Measurements from ENCODE around the gene FSIP1.

The FSIP1 gene

GRCh38 chr15:39609166-39609916 is 173.3 kb downstream of the FSIP1 start:
- no peak for TF ChIP-seq CTCF (IDR thresholded peaks at IDR 0.05; ENCODE audit: low read depth, low read length, missing control alignments)
- H3K27ac ChIP-seq, result no peak overlapping the region
- no peak for DNase-seq
- no peaks in the 10 kb centered on the region for H3K36me3 ChIP-seq (replicated peaks)
- H3K4me3 ChIP-seq (ENCODE audit: low read depth, low read length), result no peak overlapping the region
- in situ Hi-C loops (cut with HindIII; ENCODE audit: low pct_ligation_motif_present, low sequenced_read_pairs), result no loop called here
- H3K27me3 ChIP-seq (replicated peaks), result no peaks in the 10 kb centered on the region

- in situ Hi-C loops (cut with HindIII; ENCODE audit: low pct_ligation_motif_present, low sequenced_read_pairs), result no loop called here
- Histone ChIP-seq H3K36me3 (replicated peaks) (no peaks in the 10 kb centered on the region), H3K27me3 (replicated peaks) (no peaks in the 10 kb centered on the region), H3K4me3 (ENCODE audit: low read depth, low read length) (no peak overlapping the region), H3K27ac (no peak overlapping the region)
- no peak for DNase-seq
- TF ChIP-seq CTCF (IDR thresholded peaks at IDR 0.05; ENCODE audit: low read depth, low read length, missing control alignments), result no peak
Observed at GRCh38 chr15:39608185-39609139, 174.2 kb downstream of the FSIP1 start.

- in situ Hi-C loops (cut with HindIII; ENCODE audit: low pct_ligation_motif_present, low sequenced_read_pairs), result no loop called here
- H3K27ac ChIP-seq, result no peak overlapping the region
- H3K36me3 ChIP-seq (replicated peaks), result no peaks in the 10 kb centered on the region
- TF ChIP-seq CTCF (IDR thresholded peaks at IDR 0.05; ENCODE audit: low read depth, low read length, missing control alignments), result no peak
- DNase-seq, result no peak
- no peak overlapping the region for H3K4me3 ChIP-seq (ENCODE audit: low read depth, low read length)
- H3K27me3 ChIP-seq (replicated peaks), result no peaks in the 10 kb centered on the region
Observed at GRCh38 chr15:39605146-39605545, 177.5 kb downstream of the FSIP1 start.

GRCh38 chr15:39602143-39602542 is 180.5 kb downstream of the FSIP1 start:
- no peak for TF ChIP-seq CTCF (IDR thresholded peaks at IDR 0.05; ENCODE audit: low read depth, low read length, missing control alignments)
- Histone ChIP-seq H3K27me3 (replicated peaks) (no peaks in the 10 kb centered on the region), H3K36me3 (replicated peaks) (peaks cover 3% of the 10 kb centered on the region), H3K4me3 (ENCODE audit: low read depth, low read length) (no peak overlapping the region), H3K27ac (no peak overlapping the region)
- no peak for DNase-seq
- in situ Hi-C loops (cut with HindIII; ENCODE audit: low pct_ligation_motif_present, low sequenced_read_pairs), result no loop called here

- Histone ChIP-seq H3K27ac (no peak overlapping the region), H3K36me3 (replicated peaks) (peaks cover 23% of the 10 kb centered on the region), H3K4me3 (ENCODE audit: low read depth, low read length) (no peak overlapping the region), H3K27me3 (replicated peaks) (no peaks in the 10 kb centered on the region)
- in situ Hi-C loops (cut with HindIII; ENCODE audit: low pct_ligation_motif_present, low sequenced_read_pairs), result no loop called here
- no peak for DNase-seq
- TF ChIP-seq CTCF (IDR thresholded peaks at IDR 0.05; ENCODE audit: low read depth, low read length, missing control alignments), result no peak
Observed at GRCh38 chr15:39599871-39600270, 182.8 kb downstream of the FSIP1 start.

Measured in brain microvascular endothelial cell (primary cell).